ENCODE results near the gene RBFOX1. TPM values are rescaled to one million over a fixed set of nuclear protein-coding genes. Genes with fewer than 3 reads are reported as not detected.

The RBFOX1 gene
- total RNA-seq, 1 experiment from 2014 or later: not detected

Small RNA genes within 50 kb of the gene (small RNA-seq; reads per million reads assigned to genes)
- not detected for gene RF00537
- gene RF00561: not detected

Measured in HT1080 (cell line).